SK-N-SH treated with all-trans-retinoic acid at 6 μM for 48 hours (cell line): ENCODE data around the gene ABCC10.
A peak's percentile ranks its signal among the peaks of the same experiment; 100 is the strongest.

Experiments used
- ATAC-seq: fragments of 200-7000 bp; cut with Tn5 transposase; 3 replicates; pipeline ENCODE4 v1.9.1; 2020; ENCODE audit warnings: mild to moderate bottlenecking, moderate library complexity
- ARNTL ChIP-seq: fragments of 450-650 bp; formaldehyde crosslinking; IDR thresholded peaks from 2 replicates; pipeline ENCODE4 v1.5.0; 2020; ENCODE audit warnings: low read depth, mild to moderate bottlenecking, moderate library complexity, borderline replicate concordance
- BACH2 ChIP-seq: fragments of 250-450 bp; sonication (Bioruptor Pico); IDR thresholded peaks from 2 replicates; pipeline ENCODE4 v1.9.0; 2021; ENCODE audit warnings: mild to moderate bottlenecking, borderline replicate concordance
- CREB5 ChIP-seq: fragments of 250-450 bp; sonication (Bioruptor Pico); IDR thresholded peaks from 2 replicates; pipeline ENCODE4 v1.5.1; 2020; ENCODE audit warnings: low read depth, mild to moderate bottlenecking, moderate library complexity
- CSDC2 ChIP-seq: fragments of 250-450 bp; sonication (Bioruptor Pico); IDR thresholded peaks from 2 replicates; pipeline ENCODE4 v1.5.0; 2020; ENCODE audit warnings: mild to moderate bottlenecking, moderate library complexity
- CSRNP3 ChIP-seq: fragments of 250-450 bp; sonication (Bioruptor Pico); IDR thresholded peaks from 2 replicates; pipeline ENCODE4 v1.5.1; 2021; ENCODE audit warnings: mild to moderate bottlenecking, moderate library complexity
- ESRRG ChIP-seq: fragments of 250-450 bp; sonication (Bioruptor Pico); IDR thresholded peaks from 2 replicates; pipeline ENCODE4 v1.6.1; 2021; ENCODE audit warnings: mild to moderate bottlenecking
- GLIS3 ChIP-seq: fragments of 250-450 bp; sonication (Bioruptor Pico); IDR thresholded peaks from 2 replicates; pipeline ENCODE4 v1.5.0; 2020; ENCODE audit warnings: mild to moderate bottlenecking, moderate library complexity
- ISL1 ChIP-seq: fragments of 250-450 bp; sonication (Bioruptor Pico); IDR thresholded peaks from 2 replicates; pipeline ENCODE4 v2.1.2; 2022; ENCODE audit warnings: mild to moderate bottlenecking, moderate library complexity
- OSR1 ChIP-seq: fragments of 250-450 bp; sonication (Bioruptor Pico); IDR thresholded peaks from 2 replicates; pipeline ENCODE4 v1.8.0; 2022; ENCODE audit warnings: moderate library complexity, mild to moderate bottlenecking, inconsistent platforms
- PATZ1 ChIP-seq: fragments of 250-450 bp; sonication (Bioruptor Pico); IDR thresholded peaks from 2 replicates; pipeline ENCODE4 v1.8.0; 2020; ENCODE audit warnings: mild to moderate bottlenecking, moderate library complexity, borderline replicate concordance
- POU6F1 ChIP-seq: fragments of 250-450 bp; sonication (Bioruptor Pico); IDR thresholded peaks from 2 replicates; pipeline ENCODE4 v1.8.0; 2021; ENCODE audit warnings: low read depth, mild to moderate bottlenecking, moderate library complexity, borderline replicate concordance
- PPARA ChIP-seq: fragments of 250-450 bp; sonication (Bioruptor Pico); IDR thresholded peaks from 2 replicates; pipeline ENCODE4 v1.5.0; 2020; ENCODE audit warnings: mild to moderate bottlenecking, borderline replicate concordance
- RARB ChIP-seq: fragments of 250-450 bp; sonication (Bioruptor Pico); IDR thresholded peaks from 2 replicates; pipeline ENCODE4 v1.8.0; 2021; ENCODE audit warnings: mild to moderate bottlenecking, moderate library complexity
- SNAI2 ChIP-seq: fragments of 250-450 bp; sonication (Bioruptor Pico); IDR thresholded peaks from 2 replicates; pipeline ENCODE4 v1.5.0; 2020; ENCODE audit warnings: mild to moderate bottlenecking, moderate library complexity
- TCF4 ChIP-seq: fragments of 250-450 bp; sonication (Bioruptor Pico); IDR thresholded peaks from 2 replicates; pipeline ENCODE4 v1.8.0; 2021; ENCODE audit warnings: mild to moderate bottlenecking, moderate library complexity, borderline replicate concordance
- TOX ChIP-seq: fragments of 250-450 bp; sonication (Bioruptor Pico); IDR thresholded peaks from 2 replicates; pipeline ENCODE4 v1.8.0; 2021; ENCODE audit warnings: mild to moderate bottlenecking, moderate library complexity, borderline replicate concordance
- TSHZ2 ChIP-seq: fragments of 250-450 bp; sonication (Bioruptor Pico); IDR thresholded peaks from 2 replicates; pipeline ENCODE4 v1.5.0; 2020; ENCODE audit warnings: mild to moderate bottlenecking, moderate library complexity
- ZC3H10 ChIP-seq: fragments of 250-450 bp; sonication (Bioruptor Pico); IDR thresholded peaks from 2 replicates; pipeline ENCODE4 v1.5.1; 2021; ENCODE audit warnings: mild to moderate bottlenecking, moderate library complexity
- ZFP3 ChIP-seq: fragments of 250-450 bp; sonication (Bioruptor Pico); IDR thresholded peaks from 2 replicates; pipeline ENCODE4 v1.5.0; 2020; ENCODE audit warnings: mild to moderate bottlenecking, moderate library complexity
- ZFP30 ChIP-seq: fragments of 450-650 bp; formaldehyde crosslinking; IDR thresholded peaks from 2 replicates; pipeline ENCODE4 v1.5.0; 2022; ENCODE audit warnings: mild to moderate bottlenecking, moderate library complexity
- ZNF565 ChIP-seq: fragments of 450-650 bp; formaldehyde crosslinking; conservative IDR thresholded peaks from 2 replicates; pipeline ENCODE4 v1.5.0; 2020; ENCODE audit warnings: low read depth, mild to moderate bottlenecking, moderate library complexity
- ZNF70 ChIP-seq: fragments of 450-650 bp; formaldehyde crosslinking; IDR thresholded peaks from 2 replicates; pipeline ENCODE4 v1.5.0; 2020; ENCODE audit warnings: mild to moderate bottlenecking, moderate library complexity
- ZNF8 ChIP-seq: fragments of 450-650 bp; formaldehyde crosslinking; IDR thresholded peaks from 2 replicates; pipeline ENCODE4 v1.5.0; 2020; ENCODE audit warnings: mild to moderate bottlenecking, moderate library complexity

ABCC10 gene

GRCh38 chr6:43436577-43437282 lies 9.4 kb downstream of the ABCC10 start:
- TF ChIP-seq ZC3H10 (CRISPR knock-in tag) = no peak
- no peak for TF ChIP-seq ZNF8
- TF ChIP-seq SNAI2 (CRISPR knock-in tag) = peak; percentile 51; the same call in 1 of the 2 replicates
- TF ChIP-seq ISL1 = peak; percentile 68
- TF ChIP-seq RARB (CRISPR knock-in tag) = no peak; the same call in 1 of the 2 replicates
- no peak for TF ChIP-seq TSHZ2 (CRISPR knock-in tag)
- TF ChIP-seq OSR1 (CRISPR knock-in tag) = 0 out of 2 replicates have a peak, but pooled peaks have one; percentile 56
- TF ChIP-seq ESRRG (CRISPR knock-in tag) = no peak
- TF ChIP-seq ARNTL = no peak
- peak; percentile 85; the same call in 1 of the 2 replicates for TF ChIP-seq CSDC2 (CRISPR knock-in tag)
- TF ChIP-seq POU6F1 (CRISPR knock-in tag) = no peak
- TF ChIP-seq PPARA = no peak
- no peak; the same call in 1 of the 2 replicates for TF ChIP-seq ZFP3 (CRISPR knock-in tag)
- TF ChIP-seq ZNF565 (CRISPR knock-in tag) = no peak
- TF ChIP-seq GLIS3 = no peak
- TF ChIP-seq ZFP30 (CRISPR knock-in tag) = no peak
- TF ChIP-seq CSRNP3 (CRISPR knock-in tag) = no peak
- peak; percentile 53 for TF ChIP-seq PATZ1 (CRISPR knock-in tag)
- TF ChIP-seq ZNF70 = no peak
- TF ChIP-seq BACH2 (CRISPR knock-in tag) = no peak
- TF ChIP-seq CREB5 (CRISPR knock-in tag) = no peak
- TF ChIP-seq TOX (CRISPR knock-in tag) = peak; percentile 54; the same call in 1 of the 2 replicates
- TF ChIP-seq TCF4 = no peak
- ATAC-seq = peak; percentile 81

GRCh38 chr6:43437700-43438099 lies 10.4 kb downstream of the ABCC10 start:
- ATAC-seq = no peak
- TF ChIP-seq TSHZ2 (CRISPR knock-in tag) (no peak), ESRRG (CRISPR knock-in tag) (no peak), ZC3H10 (CRISPR knock-in tag) (no peak), ISL1 (no peak), TCF4 (no peak)
